B cell (primary cell): Measurements from ENCODE around the gene RGSL1. TPM values are rescaled to one million over a fixed set of nuclear protein-coding genes. Genes with fewer than 3 reads are reported as not detected.

Experiments
- ATAC-seq: fragments of 200-7000 bp; cut with Tn5 transposase; one replicate; pipeline ENCODE4 v1.10.0; 2021; ENCODE audit warnings: low read depth, mild to moderate bottlenecking, moderate number of reproducible peaks, moderate library complexity
- CTCF ChIA-PET: fragments of 350-600 bp; sonication (Branson Sonifier 250); formaldehyde crosslinking; loops from one replicate; lab custom pipeline; 2021; ENCODE audit warnings: antibody characterized with exemption, inconsistent platforms; lab: Charles Lee
- POLR2A ChIA-PET: fragments of 350-600 bp; sonication (Branson Sonifier 250); formaldehyde crosslinking; loops from one replicate; lab custom pipeline; 2021; ENCODE audit warnings: antibody characterized with exemption; lab: Charles Lee
- DNase-seq: peaks from one replicate; pipeline ENCODE4 v3.0.0; 2013
- H2AFZ ChIP-seq: 2 replicates; pipeline ENCODE4 v1.6.1; 2012; ENCODE audit warnings: mild to moderate bottlenecking, low read depth, low read length; ENCODE audit not compliant: insufficient read depth, poor library complexity, severe bottlenecking
- H3K27ac ChIP-seq, 2 donors: 1 replicate in 1 of 2; 2 replicates in 1 of 2; pipeline ENCODE4 v1.5.1; 2012 to 2013; ENCODE audit warnings: low read length in 2 of 2, mild to moderate bottlenecking in 2 of 2, moderate library complexity in 1 of 2
- H3K27me3 ChIP-seq, 4 experiments: fragments of 200-600 bp in 1 of 4; sonication (generic) in 1 of 4; replicated peaks in 1 of 4; 1 replicate in 2 of 4; 2 replicates in 2 of 4; pipeline versions ENCODE4 v1.6.1 to v1.7.0; 2013 to 2016; ENCODE audit warnings: low read length in 3 of 4, mild to moderate bottlenecking in 2 of 4, mixed read lengths in 1 of 4, moderate library complexity in 1 of 4; ENCODE audit not compliant: insufficient read depth in 4 of 4, control insufficient read depth in 3 of 4; ENCODE audit errors: control extremely low read depth in 1 of 4
- H3K36me3 ChIP-seq, 2 experiments: replicated peaks in 1 of 2; 1 replicate in 1 of 2; 2 replicates in 1 of 2; pipeline versions ENCODE4 v1.6.1 to v1.7.1; 2013; ENCODE audit warnings: low read length in 1 of 2; ENCODE audit not compliant: insufficient read depth in 2 of 2, control insufficient read depth in 1 of 2; ENCODE audit errors: control extremely low read depth in 1 of 2, extremely low read depth in 1 of 2
- H3K4me1 ChIP-seq, 2 donors: fragments of 200-600 bp in 1 of 2; sonication (generic) in 1 of 2; 1 replicate in 1 of 2; 2 replicates in 1 of 2; pipeline versions ENCODE4 v1.5.1 to v1.6.1; 2013 to 2017; ENCODE audit warnings: low read length in 2 of 2; ENCODE audit not compliant: control insufficient read depth in 2 of 2, insufficient read depth in 2 of 2
- H3K4me2 ChIP-seq: replicated peaks from 2 replicates; pipeline ENCODE3; 2012; ENCODE audit warnings: mild to moderate bottlenecking, low read depth, low read length; ENCODE audit not compliant: poor library complexity, severe bottlenecking
- H3K4me3 ChIP-seq, 5 experiments: fragments of 200-600 bp in 1 of 5; sonication (generic) in 1 of 5; 1 replicate in 3 of 5; 2 replicates in 2 of 5; pipeline versions ENCODE4 v1.5.1 to v1.7.0; 2011 to 2016; ENCODE audit warnings: low read length in 4 of 5, mild to moderate bottlenecking in 4 of 5, low read depth in 2 of 5, control low read depth in 1 of 5, moderate library complexity in 1 of 5; ENCODE audit not compliant: insufficient read depth in 1 of 5; ENCODE audit errors: control extremely low read depth in 1 of 5, extremely low read depth in 1 of 5
- H3K79me2 ChIP-seq: fragments of 200-600 bp; sonication (generic); one replicate; pipeline ENCODE4 v1.6.0; 2016; ENCODE audit warnings: low read length; ENCODE audit not compliant: control insufficient read depth, insufficient read depth
- H3K9ac ChIP-seq: fragments of 200-600 bp; sonication (generic); 2 replicates; pipeline ENCODE4 v1.6.1; 2017; ENCODE audit warnings: mild to moderate bottlenecking, low read length, moderate library complexity
- H3K9me3 ChIP-seq, 3 donors: one replicate each; pipeline versions ENCODE4 v1.6.1 to v1.7.1; 2013; ENCODE audit warnings: low read length in 2 of 3; ENCODE audit not compliant: control insufficient read depth in 2 of 3, insufficient read depth in 1 of 3; ENCODE audit errors: control extremely low read depth in 1 of 3
- H4K20me1 ChIP-seq: 2 replicates; pipeline ENCODE4 v1.6.0; 2012; ENCODE audit warnings: mild to moderate bottlenecking, low read length; ENCODE audit not compliant: insufficient read depth, control insufficient read depth, poor library complexity, severe bottlenecking
- H3K27ac Mint-ChIP-seq: one replicate; pipeline ENCODE4 v1.8.0; 2021; ENCODE audit warnings: mixed read lengths
- H3K27me3 Mint-ChIP-seq: one replicate; pipeline ENCODE4 v1.8.0; 2021; ENCODE audit warnings: mixed read lengths
- H3K4me1 Mint-ChIP-seq: one replicate; pipeline ENCODE4 v1.8.0; 2021; ENCODE audit warnings: mixed read lengths
- H3K4me3 Mint-ChIP-seq: one replicate; pipeline ENCODE4 v1.8.0; 2021; ENCODE audit warnings: mixed read lengths
- H3K9me3 Mint-ChIP-seq: one replicate; pipeline ENCODE4 v1.8.0; 2022; ENCODE audit warnings: mixed read lengths; ENCODE audit not compliant: insufficient read depth
- CTCF ChIP-seq: fragments of 200-600 bp; IDR thresholded peaks from one replicate; pipeline ENCODE4 v1.8.0; 2022; ENCODE audit warnings: antibody characterized with exemption, mild to moderate bottlenecking
- EZH2 ChIP-seq: IDR thresholded peaks from 2 replicates; pipeline ENCODE4 v1.6.1; 2012; ENCODE audit warnings: borderline replicate concordance, low read depth, mild to moderate bottlenecking, moderate library complexity, low read length; ENCODE audit not compliant: insufficient read depth, poor library complexity, severe bottlenecking
- WGBS: methylation state at CpG from one replicate; pipeline ENCODE4 v1.1.5; 2013; ENCODE audit warnings: missing lambda C conversion rate; ENCODE audit not compliant: insufficient coverage; 5-methylcytosine and 5-hydroxymethylcytosine counted together
- intact Hi-C: fragments of 100-400 bp; cut with micrococcal nuclease; formaldehyde crosslinking; loops from one replicate; pipeline ENCODE4 v1.10.0; 2022
- polyA plus RNA-seq: library from polyadenylated mRNA; depleted of rRNA; stranded (reverse); fragments of >200 nt; gene quantifications from 2 replicates; pipeline ENCODE4 v1.2.3, GENCODE V29; 2012
- total RNA-seq, 2 donors: library from RNA; stranded (reverse); fragments of 120-200 nt in 1 of 2; gene quantifications; 1 replicate in 1 of 2; 2 replicates in 1 of 2; pipeline versions ENCODE4 v1.2.3 to v1.2.4, GENCODE V29; 2013 to 2022

Gene RGSL1
- total and polyA plus RNA-seq, 2 donors (not counting 1 experiment from before 2014, with no cell fraction given), result not detected

GRCh38 chr1:182441719-182442118, 8.2 kb upstream of the RGSL1 start:
- intact Hi-C loops, result no loop called here
- peaks cover 6% of the 10 kb centered on the region for H3K9me3 Mint-ChIP-seq
- no peak overlapping the region for H3K9ac ChIP-seq
- ChIA-PET POLR2A (no interaction called here), CTCF (interaction anchor here (4.6 kb wide), 1 partner anchor 343 kb away, joined by 43 read pairs; no protein-coding TSS in a partner anchor)
- H3K27me3 Mint-ChIP-seq, result peaks cover 6% of the 10 kb centered on the region
- peaks cover 0 to 4% (median 3%) of the 10 kb centered on the region in 3 donors for H3K9me3 ChIP-seq
- DNase-seq (no peak), ATAC-seq (no peak)
- H3K4me1 ChIP-seq, result peaks cover 0 to 3% of the 10 kb centered on the region in 2 donors
- H2AFZ ChIP-seq, result no peak overlapping the region
- H4K20me1 ChIP-seq, result no peaks in the 10 kb centered on the region
- H3K4me3 ChIP-seq, result no peak overlapping the region
- H3K4me1 Mint-ChIP-seq, result peaks cover 2% of the 10 kb centered on the region
- WGBS, result 100% methylated on average over 2 of the region's 3 CpGs
- H3K27ac Mint-ChIP-seq, result no peak overlapping the region
- no peak overlapping the region for H3K4me3 Mint-ChIP-seq
- no peaks in the 10 kb centered on the region for H3K79me2 ChIP-seq
- H3K27ac ChIP-seq, result no peak overlapping the region
- no peak overlapping the region for H3K4me2 ChIP-seq
- H3K27me3 ChIP-seq, result peaks cover 0 to 3% (median 0%) of the 10 kb centered on the region in 4 experiments
- TF ChIP-seq CTCF (no peak), EZH2 (no peak)
- H3K36me3 ChIP-seq, result no peaks in the 10 kb centered on the region

- Histone ChIP-seq H2AFZ (no peak overlapping the region), H3K27ac (no peak overlapping the region), H3K36me3 (no peaks in the 10 kb centered on the region), H3K27me3 (peaks cover 0 to 3% (median 0%) of the 10 kb centered on the region in 4 experiments), H3K9me3 (peaks cover 0 to 4% (median 3%) of the 10 kb centered on the region in 3 donors), H3K4me2 (no peak overlapping the region), H3K4me3 (no peak overlapping the region), H3K79me2 (no peaks in the 10 kb centered on the region), H3K9ac (no peak overlapping the region), H3K4me1 (peaks cover 0 to 3% of the 10 kb centered on the region in 2 donors), H4K20me1 (no peaks in the 10 kb centered on the region)
- ATAC-seq, result no peak
- ChIA-PET CTCF (interaction anchor here (2.0 to 4.6 kb wide), 2 partner anchors 152 to 342 kb away, joined by 9 to 43 read pairs; no protein-coding TSS in a partner anchor), POLR2A (no interaction called here)
- Mint-ChIP-seq H3K27ac (no peak overlapping the region), H3K27me3 (peaks cover 5% of the 10 kb centered on the region), H3K4me3 (no peak overlapping the region), H3K9me3 (peaks cover 6% of the 10 kb centered on the region), H3K4me1 (peaks cover 2% of the 10 kb centered on the region)
- intact Hi-C loops, result no loop called here
- no peak for DNase-seq
- TF ChIP-seq CTCF, result no peak
- 100% methylated on average over 1 of the region's 1 CpG for WGBS
These were observed 7.6 kb upstream of the RGSL1 start for GRCh38 chr1:182442333-182442732.
